ENCODE measurements around the gene SDCBP2. TPM values are rescaled to one million over a fixed set of nuclear protein-coding genes. Genes with fewer than 3 reads are reported as not detected.

Gene SDCBP2
- total RNA-seq, 1 experiment from 2014 or later, result 1.9 TPM

DNA sequence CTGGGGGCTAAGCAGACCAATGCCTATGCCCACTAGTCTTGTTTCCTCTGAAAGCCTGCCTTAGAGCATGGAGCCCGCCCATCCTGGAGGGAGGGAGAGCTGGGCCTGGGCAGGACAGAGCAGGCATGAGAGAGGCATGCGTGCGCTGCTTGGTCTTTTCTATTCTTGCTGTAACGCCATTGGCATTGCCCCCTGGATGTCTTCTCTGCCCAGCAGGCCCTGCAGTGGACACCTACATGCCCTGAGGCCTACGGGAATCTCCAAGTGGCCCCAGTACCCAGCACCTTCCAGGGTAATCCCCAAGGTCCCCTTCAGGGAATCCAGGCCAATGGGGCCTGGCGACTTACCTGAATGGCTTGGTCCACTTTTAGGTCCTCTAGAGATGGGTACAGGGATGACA, 8.9 kb downstream of the SDCBP2 start:
- H3K14ac ChIP-seq (ENCODE audit: insufficient read depth, low read length), result no peak overlapping the region; the same call in 1 of the 2 replicates
- Mint-ChIP-seq H3K27ac (no peak overlapping the region), H3K9me3 (no peaks in the 10 kb centered on the region), H3K36me3 (ENCODE audit: insufficient read depth in 1 of 3, low read depth in 3 of 3) (no peaks in the 10 kb centered on the region), H3K4me1 (no peaks in the 10 kb centered on the region), H3K27me3 (ENCODE audit: low read depth) (peaks cover 29% of the 10 kb centered on the region), H3K4me3 (no peak overlapping the region)
- peaks cover 2% of the 10 kb centered on the region for H3K23me2 ChIP-seq (ENCODE audit: insufficient read length, low read depth, low read length, poor library complexity, severe bottlenecking)
- no peak overlapping the region for H2BK20ac ChIP-seq (ENCODE audit: low read depth, low read length, poor library complexity, severe bottlenecking)
- no peak overlapping the region for H3K4me2 ChIP-seq (ENCODE audit: insufficient read depth, insufficient read length, low read length)
- H2BK15ac ChIP-seq (ENCODE audit: low read depth, low read length), result no peak overlapping the region
- H2AFZ ChIP-seq (ENCODE audit: low read length), result no peak overlapping the region
- H3K27ac ChIP-seq (ENCODE audit: insufficient read length, low read depth, low read length), result no peak overlapping the region
- H3K4ac ChIP-seq (ENCODE audit: low read depth, low read length), result no peak overlapping the region
- no CpG with 5 or more reads among the region's 6 CpGs for WGBS (ENCODE audit: extremely low coverage, insufficient read length, low lambda C conversion rate)
- no peak overlapping the region for H4K5ac ChIP-seq (ENCODE audit: insufficient read length, low read depth, low read length)
- no peak for DNase-seq
- H3K23ac ChIP-seq (ENCODE audit: insufficient read length, low read depth, low read length), result no peak overlapping the region
- no peak overlapping the region for H3K18ac ChIP-seq (ENCODE audit: insufficient read length, low read depth, low read length)
- H4K91ac ChIP-seq (ENCODE audit: insufficient read length, low read depth, low read length), result no peak overlapping the region
- H4K20me1 ChIP-seq (ENCODE audit: control insufficient read depth, insufficient read depth, insufficient read length), result no peaks in the 10 kb centered on the region
- no peaks in the 10 kb centered on the region for H3K79me2 ChIP-seq (ENCODE audit: insufficient read depth, low read length)
- H3K27me3 ChIP-seq (ENCODE audit: insufficient read depth, low read length), result no peaks in the 10 kb centered on the region
- no peaks in the 10 kb centered on the region for H3K79me1 ChIP-seq (ENCODE audit: insufficient read depth, low read depth, low read length, poor library complexity, severe bottlenecking)
- H4K8ac ChIP-seq (replicated peaks; ENCODE audit: insufficient read length, low read depth, low read length), result no peak overlapping the region
- H2AK5ac ChIP-seq (ENCODE audit: insufficient read length, low read length), result no peak overlapping the region
- H2BK120ac ChIP-seq (ENCODE audit: low read depth, low read length, poor library complexity, severe bottlenecking), result no peak overlapping the region
- no peak overlapping the region for H2BK12ac ChIP-seq (ENCODE audit: insufficient read length, low read depth, low read length)
- H3K9ac ChIP-seq (ENCODE audit: extremely low read depth, insufficient read length, low read length), result no peak overlapping the region
- no peak overlapping the region for H2BK5ac ChIP-seq (ENCODE audit: insufficient read length, low read length)
- no peaks in the 10 kb centered on the region for H3K9me3 ChIP-seq (ENCODE audit: control insufficient read depth, low read depth, low read length)
- no peak overlapping the region for H3K56ac ChIP-seq (ENCODE audit: insufficient read length, low read depth, low read length)
- H3T11ph ChIP-seq (ENCODE audit: low read length), result no peak overlapping the region
- TF ChIP-seq, protein P1, sequence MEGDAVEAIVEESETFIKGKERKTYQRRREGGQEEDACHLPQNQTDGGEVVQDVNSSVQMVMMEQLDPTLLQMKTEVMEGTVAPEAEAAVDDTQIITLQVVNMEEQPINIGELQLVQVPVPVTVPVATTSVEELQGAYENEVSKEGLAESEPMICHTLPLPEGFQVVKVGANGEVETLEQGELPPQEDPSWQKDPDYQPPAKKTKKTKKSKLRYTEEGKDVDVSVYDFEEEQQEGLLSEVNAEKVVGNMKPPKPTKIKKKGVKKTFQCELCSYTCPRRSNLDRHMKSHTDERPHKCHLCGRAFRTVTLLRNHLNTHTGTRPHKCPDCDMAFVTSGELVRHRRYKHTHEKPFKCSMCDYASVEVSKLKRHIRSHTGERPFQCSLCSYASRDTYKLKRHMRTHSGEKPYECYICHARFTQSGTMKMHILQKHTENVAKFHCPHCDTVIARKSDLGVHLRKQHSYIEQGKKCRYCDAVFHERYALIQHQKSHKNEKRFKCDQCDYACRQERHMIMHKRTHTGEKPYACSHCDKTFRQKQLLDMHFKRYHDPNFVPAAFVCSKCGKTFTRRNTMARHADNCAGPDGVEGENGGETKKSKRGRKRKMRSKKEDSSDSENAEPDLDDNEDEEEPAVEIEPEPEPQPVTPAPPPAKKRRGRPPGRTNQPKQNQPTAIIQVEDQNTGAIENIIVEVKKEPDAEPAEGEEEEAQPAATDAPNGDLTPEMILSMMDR (conservative IDR thresholded peaks at IDR 0.05), result no peak
- no peaks in the 10 kb centered on the region for H3K4me1 ChIP-seq (ENCODE audit: insufficient read depth, low read length)

Measured in H9 (cell line).